Fibroblast of lung (primary cell): ENCODE data around the gene SNAP47. TPM values are rescaled to one million over a fixed set of nuclear protein-coding genes. Genes with fewer than 3 reads are reported as not detected.

Source experiments
- DNase-seq, 2 donors: peaks; one replicate each; pipeline versions ENCODE4 v3.0.0 to v3.0.0-alpha.2; 2010; ENCODE audit warnings: low read depth in 2 of 2
- H2AFZ ChIP-seq: 2 replicates; pipeline ENCODE4 v1.5.1; 2012; ENCODE audit warnings: low read length, control low read depth, inconsistent platforms
- H3K27ac ChIP-seq: 2 replicates; pipeline ENCODE4 v1.5.1; 2011; ENCODE audit warnings: low read length, control low read depth; ENCODE audit not compliant: insufficient read depth
- H3K27me3 ChIP-seq: 2 replicates; pipeline ENCODE4 v1.5.1; 2011; ENCODE audit warnings: mild to moderate bottlenecking, low read length; ENCODE audit not compliant: control insufficient read depth, insufficient read depth
- H3K36me3 ChIP-seq: 2 replicates; pipeline ENCODE4 v1.5.1; 2011; ENCODE audit warnings: low read length; ENCODE audit not compliant: control insufficient read depth, insufficient read depth
- H3K4me1 ChIP-seq: 2 replicates; pipeline ENCODE4 v1.5.1; 2011; ENCODE audit warnings: low read length; ENCODE audit not compliant: control insufficient read depth, insufficient read depth; ENCODE audit errors: extremely low read depth
- H3K4me2 ChIP-seq: 2 replicates; pipeline ENCODE4 v1.5.1; 2011; ENCODE audit warnings: low read length, control low read depth; ENCODE audit not compliant: insufficient read depth; ENCODE audit errors: extremely low read depth
- H3K4me3 ChIP-seq, 4 experiments: fragments of 200-600 bp in 1 of 4; sonication (generic) in 1 of 4; replicated peaks in 1 of 4; 2 replicates each; pipeline ENCODE4 v1.5.1; 2011 to 2016; ENCODE audit warnings: low read length in 4 of 4, low read depth in 3 of 4, mild to moderate bottlenecking in 3 of 4, control low read depth in 2 of 4, inconsistent platforms in 1 of 4, mixed read lengths in 1 of 4; ENCODE audit not compliant: insufficient read depth in 1 of 4; ENCODE audit errors: control extremely low read depth in 1 of 4
- H3K79me2 ChIP-seq: 2 replicates; pipeline ENCODE4 v1.5.1; 2012; ENCODE audit warnings: mild to moderate bottlenecking, low read length, inconsistent platforms; ENCODE audit not compliant: control insufficient read depth, insufficient read depth
- H3K9ac ChIP-seq: 2 replicates; pipeline ENCODE4 v1.5.1; 2011; ENCODE audit warnings: mild to moderate bottlenecking, low read length, control low read depth; ENCODE audit not compliant: insufficient read depth
- H3K9me3 ChIP-seq: 2 replicates; pipeline ENCODE4 v1.5.1; 2012; ENCODE audit warnings: low read depth, low read length; ENCODE audit not compliant: control insufficient read depth, insufficient read depth
- H4K20me1 ChIP-seq: 2 replicates; pipeline ENCODE4 v1.5.1; 2011; ENCODE audit warnings: low read length; ENCODE audit not compliant: control insufficient read depth, insufficient read depth; ENCODE audit errors: extremely low read depth
- CTCF ChIP-seq, 2 donors: IDR thresholded peaks in 1 of 2; conservative IDR thresholded peaks in 1 of 2; 1 replicate in 1 of 2; 2 replicates in 1 of 2; pipeline ENCODE4 v1.5.1; 2011 to 2012; ENCODE audit warnings: low read length in 2 of 2, control low read depth in 1 of 2, inconsistent platforms in 1 of 2, low read depth in 1 of 2, mild to moderate bottlenecking in 1 of 2
- EZH2 ChIP-seq: IDR thresholded peaks from 2 replicates; pipeline ENCODE4 v1.5.1; 2012; ENCODE audit warnings: low read length, control low read depth, mild to moderate bottlenecking; ENCODE audit errors: missing control alignments
- polyA plus RNA-seq, 2 donors: library from polyadenylated mRNA; depleted of rRNA in 1 of 2; stranded (reverse) in 1 of 2; unstranded in 1 of 2; fragments of >200 nt; gene quantifications; 2 replicates each; pipeline ENCODE4 v1.2.1, GENCODE V29; 2011 to 2012; ENCODE audit warnings: missing spikeins in 1 of 2
- total RNA-seq: library from RNA; depleted of rRNA; stranded (reverse); fragments of >200 nt; gene quantifications from 2 replicates; pipeline ENCODE4 v1.2.1, GENCODE V29; 2014

The SNAP47 gene
- total and polyA plus RNA-seq, 2 donors (not counting 1 experiment from before 2014, with no cell fraction given): 32.4 to 66.9 TPM

GRCh38 chr1:227754958-227755357 lies 19.7 kb downstream of the SNAP47 start:
- Histone ChIP-seq H3K4me3 (no peak overlapping the region), H3K9ac (no peak overlapping the region), H3K79me2 (peaks cover 5% of the 10 kb centered on the region), H3K4me2 (no peak overlapping the region), H2AFZ (no peak overlapping the region), H3K4me1 (peaks cover 6% of the 10 kb centered on the region), H3K36me3 (peaks cover 7% of the 10 kb centered on the region), H3K27me3 (no peaks in the 10 kb centered on the region), H3K27ac (no peak overlapping the region), H3K9me3 (no peaks in the 10 kb centered on the region), H4K20me1 (no peaks in the 10 kb centered on the region)
- no peak for TF ChIP-seq CTCF (conservative IDR thresholded peaks at IDR 0.05 in 1 of 2, IDR thresholded peaks at IDR 0.05 in 1 of 2; ENCODE audit: low read depth in 1 of 2, low read length in 2 of 2)
- TF ChIP-seq EZH2: no peak
- no peak for DNase-seq

GRCh38 chr1:227756172-227756959 lies 21.1 kb downstream of the SNAP47 start:
- peak in 1 of 2 donors; percentile 59 for DNase-seq
- no peaks in the 10 kb centered on the region for H3K27me3 ChIP-seq
- H4K20me1 ChIP-seq: no peaks in the 10 kb centered on the region
- no peak overlapping the region for H3K4me3 ChIP-seq
- no peak overlapping the region for H3K27ac ChIP-seq
- H3K4me2 ChIP-seq: no peak overlapping the region
- H3K4me1 ChIP-seq: peaks cover 10% of the 10 kb centered on the region
- no peak overlapping the region for H3K9ac ChIP-seq
- TF ChIP-seq EZH2 (no peak), CTCF (conservative IDR thresholded peaks at IDR 0.05 in 1 of 2, IDR thresholded peaks at IDR 0.05 in 1 of 2; ENCODE audit: low read depth in 1 of 2, low read length in 2 of 2) (no peak)
- peaks cover 5% of the 10 kb centered on the region for H3K36me3 ChIP-seq
- H3K9me3 ChIP-seq: no peaks in the 10 kb centered on the region
- no peaks in the 10 kb centered on the region for H3K79me2 ChIP-seq
- no peak overlapping the region for H2AFZ ChIP-seq

- peak in 1 of 2 donors; percentile 55 for DNase-seq
- peaks cover 11% of the 10 kb centered on the region for H3K4me1 ChIP-seq
- H3K4me3 ChIP-seq: no peak overlapping the region
- H3K9me3 ChIP-seq: no peaks in the 10 kb centered on the region
- H3K36me3 ChIP-seq: peaks cover 3% of the 10 kb centered on the region
- no peak overlapping the region for H3K9ac ChIP-seq
- no peak overlapping the region for H2AFZ ChIP-seq
- no peaks in the 10 kb centered on the region for H3K27me3 ChIP-seq
- H3K27ac ChIP-seq: no peak overlapping the region
- TF ChIP-seq EZH2 (no peak), CTCF (conservative IDR thresholded peaks at IDR 0.05 in 1 of 2, IDR thresholded peaks at IDR 0.05 in 1 of 2; ENCODE audit: low read depth in 1 of 2, low read length in 2 of 2) (no peak)
- H3K79me2 ChIP-seq: peaks cover 5% of the 10 kb centered on the region
- no peaks in the 10 kb centered on the region for H4K20me1 ChIP-seq
- H3K4me2 ChIP-seq: no peak overlapping the region
Measured at GRCh38 chr1:227757781-227758180, 22.5 kb downstream of the SNAP47 start.
